Transverse colon (tissue), 4 donors: ENCODE results near the gene HOXC13. TPM values are rescaled to one million over a fixed set of nuclear protein-coding genes. Genes with fewer than 3 reads are reported as not detected.

Source experiments
- DNase-seq: peaks from one replicate; pipeline ENCODE4 v3.0.0-alpha.2; 2019
- H3K27ac ChIP-seq, 4 donors: fragments of 200-600 bp; sonication (generic); 2 replicates each; pipeline ENCODE4 v1.5.1; 2016 to 2018; ENCODE audit warnings: inconsistent platforms in 4 of 4
- H3K27me3 ChIP-seq: fragments of 200-600 bp; sonication (generic); 2 replicates; pipeline ENCODE4 v1.5.1; 2017; ENCODE audit warnings: inconsistent platforms
- H3K36me3 ChIP-seq, 4 donors: fragments of 200-600 bp; sonication (generic); 2 replicates each; pipeline ENCODE4 v1.5.1; 2017 to 2019; ENCODE audit warnings: inconsistent platforms in 4 of 4
- H3K4me1 ChIP-seq, 4 donors: fragments of 200-600 bp; sonication (generic); 2 replicates each; pipeline ENCODE4 v1.5.1; 2017 to 2020; ENCODE audit warnings: inconsistent platforms in 4 of 4
- H3K4me3 ChIP-seq, 4 donors: fragments of 200-600 bp; sonication (generic); 1 replicate in 1 of 4; 2 replicates in 3 of 4; pipeline versions ENCODE4 v1.5.1 to v1.6.1; 2017 to 2019; ENCODE audit warnings: inconsistent platforms in 4 of 4
- H3K9me3 ChIP-seq, 2 donors: fragments of 200-600 bp; sonication (generic); 2 replicates each; pipeline ENCODE4 v1.5.1; 2017 to 2019; ENCODE audit warnings: inconsistent platforms in 2 of 2
- CTCF ChIP-seq, 5 experiments: fragments of 200-600 bp in 3 of 5; fragments of 450-650 bp in 2 of 5; sonication (generic) in 3 of 5; IDR thresholded peaks; 1 replicate in 2 of 5; 2 replicates in 3 of 5; pipeline ENCODE4 v1.5.1; 2016 to 2017; ENCODE audit warnings: antibody characterized with exemption in 5 of 5, inconsistent platforms in 3 of 5, mild to moderate bottlenecking in 2 of 5, moderate library complexity in 1 of 5
- EP300 ChIP-seq: sonication (generic); formaldehyde crosslinking; IDR thresholded peaks from one replicate; pipeline ENCODE4 v1.6.1; 2017; ENCODE audit warnings: antibody characterized with exemption, low read depth
- POLR2A ChIP-seq: fragments of 450-650 bp; IDR thresholded peaks from one replicate; pipeline ENCODE4 v1.6.1; 2016; ENCODE audit warnings: antibody characterized with exemption, mild to moderate bottlenecking, moderate library complexity
- POLR2AphosphoS5 ChIP-seq, 3 donors: sonication (generic); formaldehyde crosslinking; IDR thresholded peaks; one replicate each; pipeline ENCODE4 v1.6.1; 2016; ENCODE audit warnings: antibody characterized with exemption in 3 of 3
- WGBS, 2 donors: methylation state at CpG; one replicate each; pipeline ENCODE4 v1.1.5; 2018; ENCODE audit warnings: low coverage in 1 of 2; 5-methylcytosine and 5-hydroxymethylcytosine counted together
- in situ Hi-C, 4 donors: fragments of 200-750 bp; cut with MboI; loops; one replicate each; pipeline versions ENCODE4 v1.15.0 to v1.15.1; 2017; ENCODE audit warnings: low sequenced_read_pairs in 3 of 4, low pct_ligation_motif_present in 1 of 4, low pct_unique_long_range_greater_than_20kb in 1 of 4
- intact Hi-C: fragments of 100-400 bp; cut with DNase I; formaldehyde crosslinking; loops from one replicate; pipeline ENCODE4 v1.15.1; 2023; ENCODE audit warnings: low total_unique reads
- small RNA-seq, 4 donors: library from RNA; depleted of rRNA; stranded (forward); fragments of <200 nt; gene quantifications; one replicate each; pipeline ENCODE3, GENCODE V24; 2016
- total RNA-seq, 4 donors: library from RNA; depleted of rRNA; stranded (reverse); fragments of >200 nt; gene quantifications; one replicate each; pipeline ENCODE4 v1.1.0, GENCODE V29; 2016

The HOXC13 gene
- total RNA-seq, 4 donors from 2014 or later, result not detected

GRCh38 chr12:53994264-53995001, 55.8 kb downstream of the HOXC13 start:
- Histone ChIP-seq H3K27ac (no peak overlapping the region), H3K9me3 (no peaks in the 10 kb centered on the region), H3K4me1 (peaks cover 16 to 32% (median 23%) of the 10 kb centered on the region in 4 donors), H3K36me3 (no peaks in the 10 kb centered on the region), H3K4me3 (peak overlapping the region in 1 of 4 donors; percentile 53), H3K27me3 (peaks cover 100% of the 10 kb centered on the region)
- intact Hi-C loops (no loop called here), in situ Hi-C loops (loop anchor here in 1 of 4 donors (25.0 kb wide), 1 partner anchor 207 kb away; no protein-coding TSS in a partner anchor)
- no peak for DNase-seq
- 0 to 10% methylated on average over 10 to 33 of the region's 60 CpGs for WGBS, 2 donors
- TF ChIP-seq CTCF (IDR thresholded peaks at IDR 0.05) (no peak), POLR2AphosphoS5 (IDR thresholded peaks at IDR 0.05) (no peak), EP300 (no peak), POLR2A (no peak)

- H3K27ac ChIP-seq, result no peak overlapping the region
- no peak for TF ChIP-seq CTCF (IDR thresholded peaks at IDR 0.05)
- no peak for TF ChIP-seq EP300
- no peak for TF ChIP-seq POLR2A
- no peak for TF ChIP-seq POLR2AphosphoS5 (IDR thresholded peaks at IDR 0.05)
- peaks cover 17 to 37% (median 28%) of the 10 kb centered on the region in 4 donors for H3K4me1 ChIP-seq
- in situ Hi-C loops (loop anchor here in 1 of 4 donors (25.0 kb wide), 1 partner anchor 208 kb away; no protein-coding TSS in a partner anchor), intact Hi-C loops (no loop called here)
- H3K4me3 ChIP-seq, result peak overlapping the region in 1 of 4 donors; percentile 53
- no peak for DNase-seq
- 6% methylated on average over 17 of the region's 17 CpGs; no CpG with 5 or more reads in 1 of the 2 donors for WGBS, 2 donors
- no peaks in the 10 kb centered on the region for H3K36me3 ChIP-seq
- H3K27me3 ChIP-seq, result peaks cover 100% of the 10 kb centered on the region
- H3K9me3 ChIP-seq, result no peaks in the 10 kb centered on the region
Observed at GRCh38 chr12:53995002-53995377, 56.4 kb downstream of the HOXC13 start.

DNA sequence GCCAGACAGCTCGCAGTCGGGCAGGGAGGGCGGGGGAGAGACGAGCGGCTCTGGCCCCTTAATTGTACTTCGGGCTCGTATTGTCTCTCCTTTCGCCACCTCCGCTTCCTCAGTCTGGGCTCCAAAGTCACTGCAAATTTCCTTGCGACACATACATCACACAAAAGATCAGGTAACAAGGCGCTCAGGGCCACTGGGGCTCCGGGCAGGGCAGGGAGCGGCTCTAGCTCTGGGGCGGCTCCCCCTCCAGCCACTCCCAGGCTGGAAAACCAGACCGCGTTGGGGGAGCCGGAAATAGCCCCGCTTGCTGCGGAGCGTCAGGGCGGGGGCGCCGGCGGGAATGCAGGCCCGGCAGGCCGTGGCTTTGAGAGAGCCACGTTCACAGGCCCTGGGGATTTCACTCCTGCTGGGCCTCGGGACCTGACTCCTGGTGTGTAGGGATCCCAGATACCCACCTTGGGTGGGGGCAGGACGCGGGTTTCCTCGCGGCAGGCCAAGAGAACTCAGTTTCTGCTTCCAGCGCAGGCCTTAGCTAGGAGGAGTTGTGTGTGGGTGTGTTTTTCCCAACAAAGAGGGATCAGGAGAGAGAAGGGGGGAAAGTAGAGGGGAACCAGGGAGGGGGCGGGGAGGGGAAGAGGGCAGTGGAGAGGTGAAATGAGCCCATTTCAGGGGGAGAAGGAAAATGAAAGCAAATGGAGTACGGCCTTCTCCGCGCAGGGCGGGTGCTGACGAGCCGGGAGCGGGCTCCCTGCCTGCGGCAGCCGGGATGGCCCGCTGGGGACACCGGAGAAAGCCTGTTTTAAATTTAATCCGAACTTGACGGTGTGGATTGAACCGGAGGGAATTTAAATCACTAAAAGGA, 57.0 kb downstream of the HOXC13 start:
- intact Hi-C loops, result no loop called here
- Histone ChIP-seq H3K4me3 (peak overlapping the region; percentile 30 to 53 (median 36)), H3K27me3 (peaks cover 100% of the 10 kb centered on the region), H3K36me3 (no peaks in the 10 kb centered on the region), H3K4me1 (peaks cover 18 to 42% (median 34%) of the 10 kb centered on the region in 4 donors), H3K27ac (no peak overlapping the region), H3K9me3 (no peaks in the 10 kb centered on the region)
- DNase-seq, result no peak
- TF ChIP-seq EP300 (no peak), POLR2AphosphoS5 (IDR thresholded peaks at IDR 0.05) (no peak), CTCF (IDR thresholded peaks at IDR 0.05) (no peak), POLR2A (no peak)
- WGBS, 2 donors, result 3 to 6% methylated on average over 5 to 40 of the region's 48 CpGs
- in situ Hi-C loops, result loop anchor here in 1 of 4 donors (25.0 kb wide), 1 partner anchor 208 kb away; no protein-coding TSS in a partner anchor

Small RNAs within 50 kb of the gene (small RNA-seq; reads per million reads assigned to genes)
- gene AC012531.3 (0 reads per million in 4 donors), gene AC012531.4 (0 reads per million in 4 donors), gene MIR196A2 (94.5 to 249 (median 122) reads per million in 4 donors), gene RF01905 (0 reads per million in 4 donors), gene RF01906 (0 reads per million in 4 donors)

Other genes with a start within 250 kb of the HOXC13 start
- 100 to 1,000 TPM; 118 to 186 (median 168) TPM for gene CALCOCO1, start 211.4 kb upstream of the HOXC13 start, total RNA-seq
- gene CISTR, start 186.9 kb upstream of the HOXC13 start, total RNA-seq, result not detected
- not detected for gene HOXC12, start 16.1 kb downstream of the HOXC13 start, total RNA-seq
- gene HOXC11, start 34.3 kb downstream of the HOXC13 start, total RNA-seq, result not detected
- gene HOTAIR, start 36.1 kb downstream of the HOXC13 start, total RNA-seq, result not detected
- gene HOXC10, start 46.3 kb downstream of the HOXC13 start, total RNA-seq, result not detected
- gene HOXC9, start 61.3 kb downstream of the HOXC13 start, total RNA-seq, result not detected
- not detected for gene HOXC8, start 70.2 kb downstream of the HOXC13 start, total RNA-seq
- gene HOXC6, start 89.6 kb downstream of the HOXC13 start, total RNA-seq, result under 1 TPM in 1 of 4 donors, not detected in 3; 0.48 TPM
- gene HOXC5, start 94.2 kb downstream of the HOXC13 start, total RNA-seq, result under 1 TPM in 2 of 4 donors, not detected in 2; 0.27 to 0.60 TPM
- gene HOXC4, start 115.0 kb downstream of the HOXC13 start, total RNA-seq, result under 1 TPM in 2 of 4 donors, not detected in 2; 0.64 to 0.68 TPM